HT1080 (cell line): ENCODE data around the gene NXPE3. TPM values are rescaled to one million over a fixed set of nuclear protein-coding genes. Genes with fewer than 3 reads are reported as not detected.

Source experiments
- DNase-seq: peaks from one replicate; pipeline ENCODE4 v3.0.0-alpha.2; 2015; ENCODE audit warnings: low read depth
- total RNA-seq: library from RNA; depleted of rRNA; stranded (reverse); fragments of >200 nt; shearing (Covaris generic); gene quantifications from 2 replicates; pipeline ENCODE4 v1.2.3, GENCODE V29; 2014

The NXPE3 gene
- total RNA-seq, 1 experiment from 2014 or later = 15.7 TPM

DNA sequence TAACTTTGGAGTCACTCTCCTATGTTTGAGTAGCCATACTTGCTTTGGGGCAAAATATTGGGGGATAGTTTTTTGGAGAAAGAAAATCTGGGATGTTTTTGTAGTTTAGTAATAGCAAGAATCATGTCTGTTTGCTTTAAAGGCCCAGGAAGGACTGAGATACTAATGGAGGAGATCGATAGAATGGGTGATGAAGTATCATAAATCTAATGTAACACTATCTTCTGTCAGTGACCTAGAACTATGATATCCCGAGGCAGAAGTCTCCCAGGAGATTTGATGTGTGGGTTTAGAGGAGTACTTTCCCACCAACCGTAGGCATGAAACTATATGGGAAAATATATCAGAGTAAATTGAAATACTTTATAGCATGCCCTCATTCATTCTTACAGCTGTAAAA is 49.3 kb downstream of the NXPE3 start:
- DNase-seq = no peak

GRCh38 chr3:101828691-101829436 is 49.9 kb downstream of the NXPE3 start:
- no peak for DNase-seq

DNA sequence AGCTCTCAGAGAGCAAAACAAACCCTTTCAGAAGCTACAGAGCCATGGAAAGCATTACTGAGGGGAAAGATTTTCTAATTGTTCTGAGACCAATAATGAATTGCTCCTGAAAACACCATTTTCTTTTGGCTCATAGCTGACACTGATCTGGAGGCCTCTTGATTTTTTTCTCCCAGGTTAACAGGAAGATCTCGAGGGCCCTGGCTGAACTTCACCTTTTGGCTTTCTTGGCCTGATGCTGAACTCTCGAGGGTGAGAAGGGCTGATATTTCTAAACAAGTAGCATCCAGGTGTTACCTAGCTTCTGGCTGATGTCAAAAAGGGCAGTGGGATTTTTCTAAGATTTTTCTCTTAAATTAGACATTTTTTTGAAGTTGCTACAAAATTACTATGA is 50.4 kb downstream of the NXPE3 start:
- no peak for DNase-seq

DNA sequence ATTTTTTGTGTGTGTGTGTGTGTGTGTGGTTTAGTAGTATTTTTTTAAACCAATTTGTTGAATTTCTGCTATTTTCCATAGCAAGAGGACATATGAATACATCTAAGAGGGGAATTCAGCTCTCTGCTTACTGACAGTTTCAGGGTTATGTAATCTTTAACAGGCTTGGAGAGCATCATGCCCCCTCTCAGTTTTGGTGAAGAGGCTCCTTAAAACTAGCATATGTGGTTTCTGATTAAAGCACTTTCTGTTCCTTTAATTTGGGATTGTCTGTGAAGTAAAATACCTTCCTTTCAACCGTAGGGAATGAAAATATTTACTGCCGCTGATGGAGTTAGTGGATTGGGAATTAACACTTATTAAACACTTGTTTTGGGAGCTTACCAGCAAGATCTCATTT is 50.9 kb downstream of the NXPE3 start:
- no peak for DNase-seq

DNA sequence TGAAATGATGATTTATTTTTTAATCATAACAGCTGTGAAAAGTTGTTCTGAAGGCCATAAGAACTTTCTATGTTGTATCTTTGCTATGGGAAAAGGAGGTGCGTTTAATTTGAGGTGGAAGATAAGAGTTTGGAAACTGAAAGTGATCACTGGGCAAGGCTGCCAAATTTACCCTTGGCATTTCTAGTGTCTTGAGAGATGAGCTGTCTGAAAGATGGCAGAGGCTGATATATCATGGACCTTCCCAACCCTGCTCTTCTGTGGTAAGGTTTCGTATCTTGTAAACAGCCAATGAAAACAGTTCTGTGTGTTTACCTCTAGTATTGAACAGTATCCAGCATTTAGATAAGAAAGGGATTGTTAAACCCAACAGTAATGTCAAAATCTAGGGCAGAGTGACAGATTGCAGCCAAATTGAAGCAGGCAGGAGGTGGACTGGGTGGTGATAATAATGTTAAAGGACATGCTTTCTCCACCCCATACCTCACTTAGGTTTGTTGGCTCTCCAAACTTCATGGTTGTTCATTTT is 54.5 kb downstream of the NXPE3 start:
- DNase-seq = no peak

DNA sequence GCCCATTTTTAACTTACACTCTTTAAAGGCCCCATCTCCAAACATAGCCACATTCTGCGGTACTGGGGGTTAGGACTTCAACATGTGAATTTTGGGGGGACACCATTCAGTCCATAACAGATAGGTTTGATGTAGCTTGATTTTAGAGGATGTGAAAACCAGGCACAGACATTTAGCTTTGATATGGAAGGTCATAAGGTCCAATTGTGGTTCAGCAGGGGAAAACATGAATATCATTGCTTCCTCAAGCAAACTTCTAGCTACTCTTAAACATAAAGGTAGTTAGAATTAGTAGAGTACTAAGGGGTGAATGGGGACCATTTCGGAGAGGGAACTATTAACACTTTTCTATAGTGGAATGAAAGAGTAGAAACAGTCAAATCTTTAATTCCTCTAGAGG is 56.7 kb downstream of the NXPE3 start:
- DNase-seq = no peak

GRCh38 chr3:101836160-101836559 is 57.1 kb downstream of the NXPE3 start:
- no peak for DNase-seq

DNA sequence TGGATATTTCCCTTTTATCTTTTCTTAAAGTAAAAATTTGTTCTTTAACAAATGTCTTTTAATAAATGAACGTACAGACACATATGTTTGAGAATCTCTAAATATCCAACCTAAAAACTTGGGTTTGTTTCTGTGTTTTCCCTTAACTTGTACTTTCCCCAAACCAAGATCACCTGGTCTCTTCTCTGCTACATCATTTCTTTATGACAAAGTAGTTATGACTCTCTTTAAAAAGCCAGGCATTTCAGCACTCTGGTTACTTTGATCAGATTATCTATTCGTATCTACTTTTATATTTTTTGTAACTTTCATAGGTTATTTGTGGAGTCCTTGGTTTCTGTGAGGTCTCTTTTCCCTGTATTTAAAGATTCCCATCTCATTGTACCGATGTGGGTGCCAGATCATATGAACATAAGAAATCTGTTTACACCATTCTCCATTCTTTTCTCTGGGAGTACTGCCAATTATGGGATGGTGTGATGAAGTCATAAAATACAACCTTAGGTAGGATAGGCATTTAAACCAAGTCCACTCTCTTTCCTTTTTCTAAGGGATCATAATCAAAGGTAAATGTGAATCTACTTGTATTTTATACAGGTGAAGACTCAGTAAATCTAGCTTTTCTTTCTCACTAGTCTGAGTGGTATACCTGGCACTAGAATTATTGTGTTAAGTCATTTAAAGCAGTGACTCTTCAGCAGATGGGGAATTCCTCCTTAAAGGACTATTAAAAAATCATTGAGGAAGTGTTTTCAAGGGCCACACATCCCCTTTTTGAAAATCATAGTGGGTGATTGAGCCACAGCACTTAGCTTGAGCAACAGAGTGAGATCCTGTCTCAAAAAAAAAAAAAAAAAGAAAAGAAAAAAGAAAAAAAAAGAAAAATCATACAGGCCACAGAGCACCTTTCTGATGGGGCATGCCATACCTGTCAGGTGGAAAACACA is 57.9 kb downstream of the NXPE3 start:
- DNase-seq = peak; percentile 50

GRCh38 chr3:101838691-101839090 is 59.7 kb downstream of the NXPE3 start:
- no peak for DNase-seq

GRCh38 chr3:101840066-101840465 is 61.1 kb downstream of the NXPE3 start:
- no peak for DNase-seq

GRCh38 chr3:101842245-101842934 is 63.4 kb downstream of the NXPE3 start:
- DNase-seq = peak; percentile 79

DNA sequence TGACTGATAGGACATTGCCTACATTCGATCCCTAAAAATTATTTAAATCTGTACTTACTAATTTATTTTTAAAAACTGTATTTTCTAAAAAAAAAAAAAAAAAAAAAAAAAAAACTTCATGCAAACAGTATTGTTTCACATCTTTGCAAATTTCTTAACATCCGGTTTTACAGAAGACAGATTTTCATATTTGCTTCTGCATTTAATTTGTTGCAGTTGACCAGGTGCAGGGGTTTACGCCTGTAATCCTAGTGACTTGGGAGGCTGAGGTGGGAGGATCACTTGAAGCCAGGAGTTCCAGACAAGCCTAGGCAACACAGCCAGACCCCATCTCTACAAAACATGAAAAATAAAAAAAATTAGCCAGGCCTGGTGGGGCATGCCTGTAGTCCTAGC is 63.9 kb downstream of the NXPE3 start:
- no peak for DNase-seq

GRCh38 chr3:101845425-101845824 is 66.4 kb downstream of the NXPE3 start:
- no peak for DNase-seq

DNA sequence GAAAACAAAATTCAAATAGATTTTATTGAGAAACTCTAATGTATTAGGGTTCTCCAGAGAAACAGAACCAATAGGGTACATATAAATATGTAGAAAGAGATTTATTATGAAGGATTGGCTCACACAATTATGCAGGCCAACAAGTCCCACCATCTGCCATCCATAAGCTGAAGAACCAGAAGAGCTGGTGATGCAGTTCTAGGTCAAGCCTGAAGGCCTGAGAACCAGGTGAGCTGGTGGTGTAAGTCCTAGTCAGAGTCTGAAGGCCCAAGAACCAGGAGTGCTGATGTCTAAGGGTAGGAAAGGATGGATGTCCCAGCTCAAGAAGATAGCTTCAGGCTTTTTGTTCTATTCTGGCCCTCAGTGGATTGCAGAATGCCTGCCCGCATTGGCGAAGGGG is 67.7 kb downstream of the NXPE3 start:
- DNase-seq = no peak

DNA sequence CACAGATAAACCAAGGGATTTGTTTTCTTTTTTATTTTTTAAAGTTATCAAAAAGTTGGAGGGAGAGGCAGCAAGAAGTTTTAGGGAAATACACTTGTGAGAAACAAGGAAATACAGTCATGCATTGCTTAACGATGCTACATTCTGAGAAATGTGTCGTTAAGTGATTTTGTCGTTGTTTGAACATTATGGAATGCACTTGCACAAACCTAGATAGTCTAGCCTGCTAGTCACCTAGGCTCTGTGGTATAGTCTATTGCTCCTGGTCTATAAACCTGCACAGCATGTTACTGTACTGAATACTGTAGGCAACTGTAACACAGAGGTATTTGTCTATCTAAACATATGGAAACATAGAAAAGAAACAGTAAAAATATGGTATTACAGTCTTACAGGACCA is 68.3 kb downstream of the NXPE3 start:
- no peak for DNase-seq

DNA sequence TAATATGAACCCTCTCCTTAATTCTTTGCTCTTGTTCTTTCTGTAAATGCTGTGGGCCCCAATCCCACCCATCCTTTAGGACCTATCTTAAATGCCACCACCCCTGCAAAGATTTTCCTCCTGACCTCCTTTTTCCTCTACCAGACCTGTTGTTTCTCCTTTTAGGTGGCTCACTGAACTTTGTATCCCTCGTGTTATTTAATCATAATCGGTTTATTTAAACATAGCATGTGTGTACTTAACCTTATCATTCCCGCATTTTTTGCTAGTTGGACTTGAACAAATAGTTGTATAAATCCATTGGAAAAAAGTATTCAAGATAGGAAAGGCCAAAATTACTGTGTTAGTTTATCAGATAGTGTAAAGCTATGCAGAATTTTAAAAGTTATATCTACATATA is 69.3 kb downstream of the NXPE3 start:
- no peak for DNase-seq

- DNase-seq = peak; percentile 89
Observed at GRCh38 chr3:101848754-101849713, 70.0 kb downstream of the NXPE3 start, which contains the start of gene NFKBIZ. Gene NFKBIZ (plus strand): TSS chr3:101849514. CDS start chr3:101849629, 115 bp downstream.

DNA sequence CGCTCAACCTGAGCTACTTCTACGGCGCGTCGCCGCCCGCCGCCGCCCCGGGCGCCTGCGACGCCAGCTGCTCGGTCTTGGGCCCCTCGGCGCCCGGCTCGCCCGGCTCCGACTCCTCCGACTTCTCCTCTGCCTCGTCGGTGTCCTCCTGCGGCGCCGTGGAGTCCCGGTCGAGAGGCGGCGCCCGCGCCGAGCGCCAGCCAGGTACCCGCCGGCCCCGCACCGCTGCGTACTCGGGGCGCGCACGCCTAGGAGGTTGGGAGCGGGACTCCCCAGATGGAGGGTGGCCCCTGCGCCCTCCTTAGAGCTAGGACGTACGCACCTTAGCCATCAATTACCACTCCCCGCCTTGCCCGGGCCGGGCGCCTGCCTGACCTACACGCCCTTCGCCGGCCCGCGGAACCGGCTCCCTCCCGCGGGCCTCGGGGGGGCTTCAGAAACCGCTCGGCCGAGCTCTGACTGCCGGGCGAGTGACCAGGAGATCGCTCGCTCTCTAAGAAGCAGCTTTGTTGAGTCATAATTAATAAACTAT is 70.8 kb downstream of the NXPE3 start:
- no peak for DNase-seq

GRCh38 chr3:101850246-101851051 is 71.4 kb downstream of the NXPE3 start:
- peak; percentile 40 for DNase-seq
